Skeletal muscle cell (primary cell): ENCODE results near the gene F7.
"Not testable (repeated sequence)": the region's sequence is repeated elsewhere in the genome, so short reads cannot be mapped to it uniquely, and the experiment has no call there.

Source experiments
- DNase-seq: peaks from one replicate; pipeline ENCODE4 v3.0.0-alpha.2; 2010; ENCODE audit warnings: low read depth
- H3K4me3 ChIP-seq: 2 replicates; pipeline ENCODE4 v1.5.1; 2011; ENCODE audit warnings: low read depth, mild to moderate bottlenecking, control low read depth, low read length, moderate library complexity

F7 gene

DNA sequence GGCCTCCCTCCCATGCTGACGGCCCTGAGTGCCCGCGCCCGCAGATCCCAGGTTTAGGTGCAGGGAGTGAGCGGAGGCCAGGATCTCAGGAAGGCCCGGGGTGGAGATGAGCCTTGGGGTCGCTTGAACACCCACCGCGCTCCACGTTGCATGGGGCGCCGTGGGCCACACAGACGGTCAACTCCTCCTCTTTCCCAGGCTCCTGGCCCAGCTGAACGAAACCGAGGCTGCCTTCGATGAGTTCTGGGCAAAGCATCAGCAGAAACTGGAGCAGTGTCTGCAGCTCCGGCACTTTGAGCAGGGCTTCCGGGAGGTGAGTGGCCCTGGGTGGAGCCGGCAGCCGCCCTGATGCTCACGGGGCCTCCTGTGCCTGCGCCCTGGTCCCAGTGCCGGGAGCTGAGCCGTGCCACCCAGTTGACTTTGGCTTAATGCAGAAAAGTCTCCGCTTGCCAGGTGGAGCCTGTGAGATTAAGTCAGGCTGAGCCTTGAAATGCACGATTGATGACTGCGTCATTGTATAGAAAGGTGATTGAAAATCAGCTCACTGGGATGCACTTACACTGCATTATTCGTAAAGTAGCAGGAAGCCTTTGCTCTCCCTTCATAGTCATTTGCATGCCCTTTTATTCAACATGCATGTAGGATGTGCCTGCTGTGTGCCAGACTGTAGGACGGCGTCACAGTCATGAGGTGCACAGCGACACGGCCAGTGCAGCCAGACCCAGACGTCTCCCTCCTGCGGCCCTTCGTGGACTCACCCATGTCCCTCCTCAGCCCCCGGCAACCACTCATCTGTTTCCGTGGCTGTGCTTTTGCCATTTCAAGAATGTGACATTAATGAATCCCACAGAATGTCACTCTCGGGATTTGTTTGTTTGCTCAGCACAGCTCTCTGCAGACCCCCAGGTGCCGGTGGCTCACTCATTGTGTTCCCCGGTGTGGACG lies 35.5 kb upstream of the F7 start:
- no peak overlapping the region for H3K4me3 ChIP-seq
- no peak for DNase-seq

DNA sequence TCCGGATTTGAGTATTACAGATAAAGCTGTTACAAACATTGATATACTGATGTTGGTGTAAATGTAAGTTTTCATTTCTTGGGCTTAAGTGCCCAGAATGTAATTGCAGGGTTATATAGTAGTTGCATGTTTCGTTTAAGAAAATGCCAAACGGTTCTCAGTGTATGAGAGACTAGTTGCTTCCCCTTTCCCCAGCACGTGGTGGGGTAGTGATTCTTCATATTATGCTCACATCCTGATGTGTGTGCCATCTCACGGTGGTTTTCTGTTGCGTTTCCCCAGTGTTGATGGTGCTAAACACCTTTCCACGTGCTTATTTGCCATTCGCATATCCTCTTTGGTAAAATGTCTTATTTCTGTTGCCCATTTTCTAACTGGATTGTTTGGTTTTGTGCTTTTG lies 34.7 kb upstream of the F7 start:
- no peak for DNase-seq
- H3K4me3 ChIP-seq = no peak overlapping the region

DNA sequence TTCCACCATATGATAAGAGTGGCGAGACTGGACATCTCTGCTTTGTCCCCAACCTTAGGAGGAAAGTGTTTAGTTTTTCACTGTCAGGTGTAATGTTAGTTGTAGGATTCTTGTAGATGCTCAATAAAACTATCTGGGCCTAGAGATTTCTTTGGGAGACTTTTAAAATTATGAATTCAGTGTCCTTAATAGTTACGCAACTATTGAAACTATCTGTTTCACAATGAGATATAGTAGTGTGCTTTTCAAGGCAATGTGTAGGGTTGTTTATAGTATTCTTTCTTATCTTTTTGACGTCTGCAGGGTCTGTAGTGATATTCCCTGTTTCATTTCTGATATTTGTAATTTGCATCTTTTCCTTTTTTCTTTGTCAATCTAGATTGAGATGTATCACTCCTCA lies 33.2 kb upstream of the F7 start:
- no peak overlapping the region for H3K4me3 ChIP-seq
- no peak for DNase-seq

DNA sequence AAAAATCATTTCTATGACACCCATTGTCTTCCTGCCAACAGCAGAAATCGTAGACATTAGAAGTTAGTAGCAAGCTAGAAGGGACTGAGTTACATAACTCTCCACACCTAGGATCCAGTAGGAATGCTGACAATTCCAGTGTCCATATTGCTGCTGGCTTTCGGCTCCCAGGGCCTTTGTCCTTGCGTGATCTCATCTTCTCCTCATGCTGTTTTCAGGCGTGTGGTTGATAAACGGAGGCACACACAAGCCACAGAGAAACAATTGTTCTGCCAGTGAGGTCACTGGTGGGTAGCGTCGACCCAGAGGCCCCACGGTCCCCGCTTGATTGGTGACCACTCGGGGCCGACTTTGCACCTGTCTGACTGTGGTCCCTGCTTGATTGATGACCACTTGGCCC lies 31.6 kb upstream of the F7 start:
- DNase-seq = no peak
- no peak overlapping the region for H3K4me3 ChIP-seq

- no peak for DNase-seq
- no peak overlapping the region for H3K4me3 ChIP-seq
Observed at GRCh38 chr13:113074401-113074800, 31.2 kb upstream of the F7 start.

- no peak overlapping the region for H3K4me3 ChIP-seq
- DNase-seq = no peak
Observed at GRCh38 chr13:113074876-113075275, 30.7 kb upstream of the F7 start.

DNA sequence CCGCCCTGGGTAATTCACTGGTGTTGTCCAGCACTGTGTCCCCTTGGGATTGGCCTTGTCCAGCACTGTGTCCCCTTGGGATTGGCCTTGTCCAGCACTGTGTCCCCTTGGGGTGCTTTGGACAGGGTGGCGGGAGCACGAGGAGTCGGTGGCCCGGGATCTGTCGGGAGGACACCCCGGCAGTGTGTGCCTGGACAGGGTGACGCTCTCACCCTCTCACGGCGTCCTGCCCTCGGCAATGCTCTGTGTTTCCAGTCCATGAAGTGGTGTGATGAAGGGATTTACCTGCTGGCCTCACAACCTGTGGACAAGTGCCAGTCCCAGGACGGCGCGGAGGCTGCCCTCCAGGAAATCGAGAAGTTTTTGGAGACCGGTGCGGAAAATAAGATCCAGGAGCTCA lies 29.9 kb upstream of the F7 start:
- DNase-seq = no peak
- no peak overlapping the region for H3K4me3 ChIP-seq

DNA sequence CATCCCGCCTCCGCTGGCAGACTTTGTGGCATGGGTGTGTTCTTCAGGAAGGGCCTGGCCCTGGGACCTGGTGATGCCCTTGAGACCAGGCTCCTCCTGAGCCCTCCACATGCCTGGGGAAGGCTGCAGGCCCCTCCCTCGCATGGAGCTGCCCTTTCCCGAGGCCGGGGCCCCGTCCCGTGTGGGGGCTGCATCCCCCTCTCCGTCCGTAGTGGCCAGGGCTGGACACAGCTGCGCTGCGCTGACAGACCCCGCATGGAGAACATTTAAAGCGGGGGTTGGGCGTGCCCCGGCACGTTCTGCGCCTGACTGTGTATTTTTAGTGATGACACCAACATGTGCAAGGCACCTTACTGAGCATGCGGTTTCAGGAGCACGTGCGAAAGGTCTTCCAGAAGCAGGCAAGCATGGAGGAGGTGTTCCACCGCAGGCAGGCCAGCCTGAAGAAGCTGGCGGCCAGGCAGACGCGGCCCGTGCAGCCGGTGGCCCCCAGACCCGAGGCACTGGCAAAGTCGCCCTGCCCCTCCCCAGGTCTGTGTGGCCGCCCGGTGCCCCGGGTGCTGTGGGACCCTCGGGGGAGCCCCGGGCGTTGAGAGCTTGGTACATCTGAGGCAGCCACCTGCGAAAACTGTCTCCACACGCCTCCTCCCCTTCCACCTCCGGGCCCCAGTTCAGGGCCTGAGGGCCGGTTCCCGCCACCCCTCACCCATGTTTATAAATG lies 28.8 kb upstream of the F7 start:
- no peak for DNase-seq
- no peak overlapping the region for H3K4me3 ChIP-seq

DNA sequence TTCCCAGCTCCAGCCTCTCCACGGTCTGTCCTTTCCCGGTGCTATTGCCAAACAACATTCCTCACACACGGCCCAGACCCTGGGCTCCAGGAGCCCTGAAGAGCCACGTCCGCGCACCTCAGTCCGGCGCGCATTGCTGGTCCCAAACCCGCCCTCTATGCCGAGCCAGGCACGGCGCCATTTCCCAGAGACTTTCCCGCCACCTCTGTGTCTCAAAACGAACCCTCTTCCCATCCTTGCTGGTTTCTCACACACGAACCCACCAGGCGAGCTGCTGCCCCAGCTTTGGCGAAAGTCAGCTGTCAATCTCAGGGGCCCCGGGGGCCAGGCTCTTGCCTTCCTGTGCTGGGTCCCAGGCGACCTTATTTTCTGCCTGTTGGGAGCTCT lies 28.0 kb upstream of the F7 start:
- DNase-seq = no peak

GRCh38 chr13:113077953-113078901 lies 27.4 kb upstream of the F7 start:
- no peak overlapping the region for H3K4me3 ChIP-seq

More for the DNA sequence above, 28.0 kb upstream of the F7 start:
- no peak overlapping the region for H3K4me3 ChIP-seq

GRCh38 chr13:113078902-113079780 lies 26.4 kb upstream of the F7 start:
- H3K4me3 ChIP-seq = no peak overlapping the region
- no peak for DNase-seq

More at GRCh38 chr13:113077953-113078901, 27.4 kb upstream of the F7 start:
- DNase-seq = no peak

GRCh38 chr13:113079781-113080080 lies 25.9 kb upstream of the F7 start:
- DNase-seq, H3K4me3 ChIP-seq: not testable (repeated sequence)

DNA sequence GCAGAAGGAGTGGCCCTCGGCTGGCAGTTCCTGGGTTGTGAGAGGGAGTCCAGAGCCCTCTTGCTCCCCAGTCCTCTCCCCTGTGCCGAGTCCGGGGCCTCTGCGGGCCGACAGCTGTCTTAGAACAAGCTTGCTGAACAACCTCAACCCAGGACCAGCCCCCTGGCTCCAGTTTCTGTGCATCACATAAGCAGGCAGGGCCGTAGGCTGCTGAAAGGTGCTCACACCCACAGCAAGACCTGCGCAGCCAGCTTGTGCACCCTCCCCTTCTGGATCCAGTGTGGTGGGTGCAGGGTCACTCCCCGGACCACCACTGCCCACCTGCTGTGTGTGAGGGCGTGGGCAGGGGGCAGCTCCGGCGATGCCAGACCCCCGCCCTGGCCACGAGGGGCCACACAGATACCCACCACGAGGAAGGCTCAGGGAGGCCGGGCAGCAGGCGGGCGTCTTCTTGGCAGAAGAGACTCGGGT lies 25.2 kb upstream of the F7 start:
- DNase-seq = no peak
- H3K4me3 ChIP-seq = no peak overlapping the region

DNA sequence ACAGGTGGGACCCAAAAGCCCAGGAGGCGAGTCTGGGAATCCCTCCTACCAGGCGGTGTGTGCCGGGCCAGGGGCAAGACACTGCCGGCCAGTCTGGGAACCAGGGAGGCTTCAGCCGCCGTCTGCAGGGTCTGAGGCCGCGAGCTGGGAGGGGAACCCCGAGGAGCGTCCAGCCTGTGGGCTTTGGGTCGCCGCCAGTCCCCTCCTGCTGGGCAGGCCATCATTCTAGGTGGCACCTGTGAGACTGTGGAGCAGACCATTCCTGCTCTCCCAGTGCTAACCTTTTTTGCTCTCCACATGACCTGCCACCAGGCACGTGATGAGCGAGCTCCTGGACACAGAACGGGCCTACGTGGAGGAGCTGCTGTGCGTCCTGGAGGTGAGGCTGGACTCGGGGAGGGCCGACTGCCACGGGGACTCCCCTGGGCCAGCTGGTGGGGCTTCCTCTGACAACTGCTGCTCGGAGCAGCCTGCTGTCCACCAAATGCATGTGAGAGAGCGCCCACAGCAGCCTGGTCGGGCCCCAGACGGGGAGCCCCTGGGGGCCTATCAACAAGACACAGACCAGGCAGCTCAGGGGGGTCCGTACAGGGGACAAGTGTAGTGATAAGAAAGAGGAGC lies 24.6 kb upstream of the F7 start:
- no peak overlapping the region for H3K4me3 ChIP-seq

DNA sequence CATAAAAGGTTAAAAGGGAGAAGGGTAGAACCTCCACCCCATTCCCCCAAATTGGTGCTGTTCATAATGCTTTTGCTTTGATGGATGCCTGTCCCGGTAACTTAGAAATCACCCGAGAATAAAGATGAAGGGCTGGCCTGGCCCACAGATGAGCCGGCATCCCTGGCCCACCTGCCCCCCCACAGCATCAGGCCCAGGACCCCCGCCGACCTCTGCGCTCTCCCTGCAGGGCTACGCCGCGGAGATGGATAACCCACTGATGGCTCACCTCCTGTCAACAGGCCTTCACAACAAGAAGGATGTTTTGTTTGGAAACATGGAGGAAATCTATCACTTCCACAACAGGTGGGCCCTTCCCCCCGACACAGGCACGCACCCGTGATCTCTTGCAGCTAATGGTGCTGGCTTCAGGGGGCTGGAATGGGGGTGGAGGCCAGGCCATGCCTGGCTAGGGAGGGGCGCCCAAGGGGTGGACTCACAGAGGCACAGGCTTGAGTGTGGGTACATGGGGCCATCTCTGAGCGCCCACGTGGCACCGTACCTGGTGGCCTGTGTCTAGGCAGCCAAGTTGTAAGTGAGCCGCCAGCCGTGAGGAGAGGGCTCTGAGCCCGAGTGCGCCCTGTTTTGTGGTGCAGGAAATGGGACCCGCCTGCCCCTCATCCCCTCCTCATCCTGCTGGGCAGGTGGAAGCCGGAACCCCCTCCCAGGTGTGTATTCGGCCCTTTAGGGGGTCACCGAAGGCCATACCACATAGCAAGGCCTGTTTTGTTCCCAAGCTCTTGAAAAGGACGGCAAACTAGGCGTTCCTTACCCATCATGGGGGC lies 23.2 kb upstream of the F7 start:
- no peak overlapping the region for H3K4me3 ChIP-seq
- DNase-seq = no peak

More for the DNA sequence above, 24.6 kb upstream of the F7 start:
- DNase-seq = no peak

DNA sequence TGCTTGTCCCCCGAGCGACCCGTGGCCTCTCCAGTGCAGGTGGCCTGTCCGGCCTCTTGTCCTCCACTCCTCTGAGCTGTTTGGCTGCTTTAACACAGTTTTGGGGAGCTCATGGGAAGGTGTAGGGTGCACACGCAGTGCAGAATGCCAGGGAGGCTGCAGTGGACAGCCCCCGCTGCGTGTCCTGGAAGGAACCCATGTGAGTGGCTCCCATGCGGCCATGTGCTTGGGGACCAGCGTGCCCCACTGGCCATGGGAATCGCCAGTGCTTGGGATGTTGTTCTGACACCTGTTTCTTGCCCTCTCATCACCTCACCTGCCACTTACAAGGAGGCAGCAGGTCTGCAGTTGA lies 22.6 kb upstream of the F7 start:
- H3K4me3 ChIP-seq = no peak overlapping the region

GRCh38 chr13:113083402-113084061 lies 22.1 kb upstream of the F7 start:
- no peak for DNase-seq

More for the DNA sequence above, 22.6 kb upstream of the F7 start:
- no peak for DNase-seq

More at GRCh38 chr13:113083402-113084061, 22.1 kb upstream of the F7 start:
- no peak overlapping the region for H3K4me3 ChIP-seq
